Lung (tissue), 12 donors: ENCODE data around the gene F11R. TPM values are rescaled to one million over a fixed set of nuclear protein-coding genes. Genes with fewer than 3 reads are reported as not detected.

Experiments
- ATAC-seq: fragments of 200-7000 bp; cut with Tn5 transposase; one replicate; pipeline ENCODE4 v1.9.1; 2020; ENCODE audit warnings: moderate number of reproducible peaks; ENCODE audit not compliant: insufficient read depth, low FRiP score
- DNase-seq, 3 donors: peaks; one replicate each; pipeline ENCODE4 v3.0.0-alpha.2; 2013 to 2017
- H3K27ac ChIP-seq, 2 donors: one replicate each; pipeline ENCODE4 v1.5.1; 2013; ENCODE audit warnings: mild to moderate bottlenecking in 2 of 2, moderate library complexity in 2 of 2, control low read depth in 1 of 2, inconsistent platforms in 1 of 2, low read depth in 1 of 2, low read length in 1 of 2
- H3K27me3 ChIP-seq, 3 donors: one replicate each; pipeline ENCODE4 v1.5.1; 2013; ENCODE audit warnings: low read length in 2 of 3; ENCODE audit not compliant: control insufficient read depth in 3 of 3, insufficient read depth in 3 of 3
- H3K36me3 ChIP-seq, 4 donors: one replicate each; pipeline ENCODE4 v1.5.1; 2013; ENCODE audit warnings: low read length in 4 of 4, mild to moderate bottlenecking in 1 of 4, moderate library complexity in 1 of 4; ENCODE audit not compliant: control insufficient read depth in 4 of 4, insufficient read depth in 4 of 4
- H3K4me1 ChIP-seq, 5 donors: one replicate each; pipeline ENCODE4 v1.5.1; 2013; ENCODE audit warnings: low read length in 5 of 5, mild to moderate bottlenecking in 2 of 5, moderate library complexity in 1 of 5; ENCODE audit not compliant: control insufficient read depth in 5 of 5, insufficient read depth in 5 of 5
- H3K4me3 ChIP-seq: one replicate; pipeline ENCODE4 v1.5.1; 2013; ENCODE audit warnings: mild to moderate bottlenecking, control low read depth, moderate library complexity
- H3K9ac ChIP-seq, 2 donors: one replicate each; pipeline ENCODE4 v1.5.1; 2013; ENCODE audit warnings: low read length in 2 of 2, control low read depth in 1 of 2; ENCODE audit not compliant: insufficient read depth in 1 of 2
- H3K9me3 ChIP-seq, 4 donors: one replicate each; pipeline ENCODE4 v1.5.1; 2013; ENCODE audit warnings: low read length in 3 of 4, mild to moderate bottlenecking in 1 of 4, moderate library complexity in 1 of 4; ENCODE audit not compliant: control insufficient read depth in 4 of 4, insufficient read depth in 3 of 4
- CTCF ChIP-seq: IDR thresholded peaks from 2 replicates; pipeline ENCODE4 v1.5.1; 2012; ENCODE audit warnings: mild to moderate bottlenecking; ENCODE audit errors: control extremely low read depth, extremely low read depth
- WGBS, 2 donors: extraction: QIAGEN DNeasy Blood & Tissue Kit; methylation state at CpG; one replicate each; pipeline ENCODE4 v1.1.7; 2013; 5-methylcytosine and 5-hydroxymethylcytosine counted together
- polyA plus RNA-seq, 2 donors: library from polyadenylated mRNA; stranded (reverse); fragments of 200-250 nt; gene quantifications; one replicate each; pipeline ENCODE4 v1.2.1, GENCODE V29; 2013
- total RNA-seq, 2 donors: library from RNA; depleted of rRNA in 1 of 2; stranded (reverse); fragments of >200 nt in 1 of 2; gene quantifications; one replicate each; pipeline ENCODE4 v1.2.1, GENCODE V29; 2014 to 2021
- donor health status: control.
- donor health status: control.
- donor health status: Bipolar disorder and iron deficiency.
- donor health status: healthy.
- donor health status: DM: yes; HTN: yes; CAD: no.

The F11R gene
- total and polyA plus RNA-seq, 4 donors, result 91.7 to 201 (median 140) TPM

GRCh38 chr1:161052899-161053298, 31.9 kb upstream of the F11R start:
- TF ChIP-seq CTCF, result no peak
- H3K4me3 ChIP-seq, result no peak overlapping the region
- WGBS, 2 donors, result 82 to 84% methylated on average over 3 of the region's 3 CpGs
- peaks cover 0 to 16% (median 0%) of the 10 kb centered on the region in 4 donors for H3K36me3 ChIP-seq
- H3K4me1 ChIP-seq, result no peaks in the 10 kb centered on the region
- no peak for DNase-seq
- H3K9ac ChIP-seq, result no peak overlapping the region
- no peak overlapping the region for H3K27ac ChIP-seq
- peaks cover 0 to 3% (median 0%) of the 10 kb centered on the region in 3 donors for H3K27me3 ChIP-seq
- ATAC-seq, result no peak
- H3K9me3 ChIP-seq, result peaks cover 0 to 5% (median 0%) of the 10 kb centered on the region in 4 donors

- Histone ChIP-seq H3K4me1 (peaks cover 0 to 3% (median 0%) of the 10 kb centered on the region in 5 donors), H3K9ac (no peak overlapping the region), H3K4me3 (no peak overlapping the region), H3K36me3 (peaks cover 0 to 19% (median 0%) of the 10 kb centered on the region in 4 donors), H3K9me3 (peaks cover 0 to 9% (median 3%) of the 10 kb centered on the region in 4 donors), H3K27me3 (peaks cover 0 to 3% (median 0%) of the 10 kb centered on the region in 3 donors), H3K27ac (no peak overlapping the region)
- DNase-seq, result no peak
- no peak for TF ChIP-seq CTCF
- WGBS, 2 donors, result 95 to 97% methylated on average over 10 of the region's 10 CpGs
- no peak for ATAC-seq
Observed at GRCh38 chr1:161051219-161051618, 30.3 kb upstream of the F11R start.

GRCh38 chr1:161048949-161049722, 28.2 kb upstream of the F11R start:
- 91 to 95% methylated on average over 5 of the region's 5 CpGs for WGBS, 2 donors
- Histone ChIP-seq H3K27me3 (peaks cover 0 to 3% (median 0%) of the 10 kb centered on the region in 3 donors), H3K27ac (no peak overlapping the region), H3K4me1 (peaks cover under 1 to 10% (median 4%) of the 10 kb centered on the region in 5 donors), H3K9ac (no peak overlapping the region), H3K36me3 (peaks cover 0 to 15% (median 0%) of the 10 kb centered on the region in 4 donors), H3K4me3 (no peak overlapping the region), H3K9me3 (peaks cover 0 to 10% (median 4%) of the 10 kb centered on the region in 4 donors)
- DNase-seq (no peak), ATAC-seq (no peak)
- TF ChIP-seq CTCF, result no peak
